ENCODE measurements around the gene B4GALT5.

The B4GALT5 gene

DNA sequence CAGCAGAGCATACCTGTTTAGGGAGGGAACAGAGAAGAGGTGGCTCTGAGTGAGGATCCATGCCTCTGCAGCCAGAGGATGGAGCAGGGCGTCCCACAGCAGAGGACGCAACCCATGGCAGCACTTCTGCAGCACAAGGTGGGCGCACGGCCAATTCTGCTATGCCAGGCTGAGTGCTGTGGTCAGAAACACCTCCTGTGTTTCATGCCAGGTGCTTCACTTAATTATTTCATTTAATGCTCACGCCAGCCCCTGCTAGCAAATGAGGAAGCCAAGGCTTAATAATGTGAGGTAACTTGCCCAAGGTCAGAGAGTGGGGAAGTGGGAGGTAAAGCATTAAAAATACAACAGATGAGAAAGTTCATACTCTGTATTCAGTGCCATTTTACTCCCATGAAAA is 77.2 kb downstream of the B4GALT5 start:
- TF ChIP-seq SIN3A (IDR thresholded peaks at IDR 0.05; ENCODE audit: borderline replicate concordance, insufficient read depth, low read length) (no peak), REST (IDR thresholded peaks at IDR 0.05; ENCODE audit: insufficient read depth in 1 of 2, low read depth in 2 of 2, low read length in 2 of 2) (no peak), FOXP2 (optimal IDR thresholded peaks at IDR 0.05; ENCODE audit: borderline replicate concordance, extremely low read depth, extremely low read length, insufficient read depth) (no peak), POLR2AphosphoS5 (IDR thresholded peaks at IDR 0.05; ENCODE audit: low read depth, low read length) (no peak), TAF1 (IDR thresholded peaks at IDR 0.05; ENCODE audit: borderline replicate concordance, insufficient read depth, low read length) (no peak)

DNA sequence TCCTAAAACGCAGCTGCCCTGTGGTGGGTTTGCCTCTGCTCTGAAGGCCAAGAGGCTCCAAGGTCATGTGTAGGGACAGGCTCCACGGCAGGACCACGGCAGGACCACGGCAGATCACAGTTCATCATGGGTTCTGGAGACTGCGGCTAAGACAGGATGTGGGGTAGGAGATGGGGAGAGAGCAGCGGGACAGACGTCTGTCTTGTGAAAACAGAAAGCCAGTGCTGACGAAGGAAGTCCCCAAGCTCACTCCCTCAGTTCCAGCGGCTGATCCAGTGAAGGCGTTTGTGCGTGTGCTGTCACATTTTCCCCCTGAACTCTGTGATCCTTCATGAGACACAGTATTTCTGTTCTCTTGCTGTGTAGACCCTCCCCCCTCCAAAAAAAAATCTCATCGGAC is 77.8 kb downstream of the B4GALT5 start:
- TF ChIP-seq FOXP2 (optimal IDR thresholded peaks at IDR 0.05; ENCODE audit: borderline replicate concordance, extremely low read depth, extremely low read length, insufficient read depth) = no peak
- TF ChIP-seq REST (IDR thresholded peaks at IDR 0.05; ENCODE audit: insufficient read depth in 1 of 2, low read depth in 2 of 2, low read length in 2 of 2) = no peak

- TF ChIP-seq SIN3A (IDR thresholded peaks at IDR 0.05; ENCODE audit: borderline replicate concordance, insufficient read depth, low read length) (no peak), POLR2AphosphoS5 (IDR thresholded peaks at IDR 0.05; ENCODE audit: low read depth, low read length) (no peak), FOXP2 (optimal IDR thresholded peaks at IDR 0.05; ENCODE audit: borderline replicate concordance, extremely low read depth, extremely low read length, insufficient read depth) (no peak), REST (IDR thresholded peaks at IDR 0.05; ENCODE audit: insufficient read depth in 1 of 2, low read depth in 2 of 2, low read length in 2 of 2) (no peak), TAF1 (IDR thresholded peaks at IDR 0.05; ENCODE audit: borderline replicate concordance, insufficient read depth, low read length) (no peak)
These were observed 78.5 kb downstream of the B4GALT5 start for GRCh38 chr20:49635166-49635565.

- TF ChIP-seq REST (IDR thresholded peaks at IDR 0.05; ENCODE audit: insufficient read depth in 1 of 2, low read depth in 2 of 2, low read length in 2 of 2) (no peak), SIN3A (IDR thresholded peaks at IDR 0.05; ENCODE audit: borderline replicate concordance, insufficient read depth, low read length) (no peak), POLR2AphosphoS5 (IDR thresholded peaks at IDR 0.05; ENCODE audit: low read depth, low read length) (no peak), FOXP2 (optimal IDR thresholded peaks at IDR 0.05; ENCODE audit: borderline replicate concordance, extremely low read depth, extremely low read length, insufficient read depth) (no peak), TAF1 (IDR thresholded peaks at IDR 0.05; ENCODE audit: borderline replicate concordance, insufficient read depth, low read length) (no peak)
These were observed 79.6 kb downstream of the B4GALT5 start for GRCh38 chr20:49634116-49634515.

DNA sequence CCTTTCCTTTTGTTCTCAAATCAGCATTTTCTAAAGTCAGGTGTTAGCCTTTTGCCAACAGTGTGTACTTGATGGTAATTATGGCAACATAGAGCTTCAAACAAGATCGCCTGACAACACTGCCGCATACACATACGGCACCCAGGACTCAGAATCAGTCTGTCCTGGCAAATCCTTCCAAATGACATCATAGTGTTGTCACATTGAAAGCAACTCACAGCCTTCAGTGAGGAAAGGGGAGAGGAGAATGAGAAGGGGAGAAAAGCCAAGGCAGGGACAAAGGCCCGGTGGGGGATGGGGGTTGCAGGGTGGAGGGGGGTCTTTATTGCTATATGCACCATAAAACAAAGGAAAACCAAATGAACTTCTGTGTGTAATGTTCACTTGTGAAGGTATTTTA is 80.0 kb downstream of the B4GALT5 start:
- TF ChIP-seq POLR2AphosphoS5 (IDR thresholded peaks at IDR 0.05; ENCODE audit: low read depth, low read length) (no peak), SIN3A (IDR thresholded peaks at IDR 0.05; ENCODE audit: borderline replicate concordance, insufficient read depth, low read length) (no peak), TAF1 (IDR thresholded peaks at IDR 0.05; ENCODE audit: borderline replicate concordance, insufficient read depth, low read length) (no peak), FOXP2 (optimal IDR thresholded peaks at IDR 0.05; ENCODE audit: borderline replicate concordance, extremely low read depth, extremely low read length, insufficient read depth) (no peak), REST (IDR thresholded peaks at IDR 0.05; ENCODE audit: insufficient read depth in 1 of 2, low read depth in 2 of 2, low read length in 2 of 2) (no peak)

All from PFSK-1 (cell line).